Stimulated activated CD8-positive, alpha-beta memory T cell treated with anti-CD3 and anti-CD28 coated beads, Interleukin-15, amount 100 ng/mL, for 48 hours (primary cell): Measurements from ENCODE around the gene GRID2.

Experiments used
- DNase-seq, 2 donors: peaks; one replicate each; pipeline ENCODE4 v3.0.0-alpha.2; 2020; ENCODE audit warnings: low read depth in 2 of 2

Gene GRID2

GRCh38 chr4:92714640-92715039 lies 410.9 kb downstream of the GRID2 start:
- DNase-seq = no peak

- no peak for DNase-seq
Measured at GRCh38 chr4:92733231-92733630, 429.5 kb downstream of the GRID2 start.

GRCh38 chr4:92735025-92735665 lies 431.4 kb downstream of the GRID2 start:
- no peak for DNase-seq

GRCh38 chr4:92760433-92760832 lies 456.7 kb downstream of the GRID2 start:
- no peak for DNase-seq

- DNase-seq = no peak
Measured at GRCh38 chr4:92776080-92776479, 472.3 kb downstream of the GRID2 start.

GRCh38 chr4:92789741-92790140 lies 486.0 kb downstream of the GRID2 start:
- no peak for DNase-seq

- no peak for DNase-seq
Measured at GRCh38 chr4:92791871-92792440, 488.2 kb downstream of the GRID2 start.

- DNase-seq = no peak
Measured at GRCh38 chr4:92809381-92809780, 505.6 kb downstream of the GRID2 start.

- no peak for DNase-seq
Measured at GRCh38 chr4:92812652-92813051, 508.9 kb downstream of the GRID2 start.

GRCh38 chr4:92814677-92815076 lies 510.9 kb downstream of the GRID2 start:
- no peak for DNase-seq

- no peak for DNase-seq
Measured at GRCh38 chr4:92825256-92825655, 521.5 kb downstream of the GRID2 start.

- DNase-seq = no peak
Measured at GRCh38 chr4:92825791-92826190, 522.0 kb downstream of the GRID2 start.

- DNase-seq = no peak
Measured at GRCh38 chr4:92830771-92831170, 527.0 kb downstream of the GRID2 start.

GRCh38 chr4:92840880-92841279 lies 537.1 kb downstream of the GRID2 start:
- DNase-seq = no peak

- DNase-seq = no peak
Measured at GRCh38 chr4:92843784-92844183, 540.0 kb downstream of the GRID2 start.

- DNase-seq = no peak
Measured at GRCh38 chr4:92847026-92847425, 543.3 kb downstream of the GRID2 start.

- no peak for DNase-seq
Measured at GRCh38 chr4:92862509-92862908, 558.7 kb downstream of the GRID2 start.

GRCh38 chr4:92864096-92864495 lies 560.3 kb downstream of the GRID2 start:
- no peak for DNase-seq

- no peak for DNase-seq
Measured at GRCh38 chr4:92872604-92873003, 568.8 kb downstream of the GRID2 start.

GRCh38 chr4:92885632-92886031 lies 581.9 kb downstream of the GRID2 start:
- DNase-seq = no peak

GRCh38 chr4:92952426-92952825 lies 648.7 kb downstream of the GRID2 start:
- no peak for DNase-seq

GRCh38 chr4:92952897-92953296 lies 649.1 kb downstream of the GRID2 start:
- DNase-seq = no peak

GRCh38 chr4:92953462-92953861 lies 649.7 kb downstream of the GRID2 start:
- DNase-seq = no peak

- no peak for DNase-seq
Measured at GRCh38 chr4:92961881-92962280, 658.1 kb downstream of the GRID2 start.
